GM21528 (cell line): ENCODE data around the gene HOXA10.

ENCODE experiments used
- ATAC-seq: cut with Tn5 transposase; IDR thresholded peaks from one replicate; pipeline ENCODE4 v1.9.1; 2021; ENCODE audit warnings: mild to moderate bottlenecking, moderate library complexity; ENCODE audit not compliant: unreplicated experiment, low FRiP score

The HOXA10 gene

DNA sequence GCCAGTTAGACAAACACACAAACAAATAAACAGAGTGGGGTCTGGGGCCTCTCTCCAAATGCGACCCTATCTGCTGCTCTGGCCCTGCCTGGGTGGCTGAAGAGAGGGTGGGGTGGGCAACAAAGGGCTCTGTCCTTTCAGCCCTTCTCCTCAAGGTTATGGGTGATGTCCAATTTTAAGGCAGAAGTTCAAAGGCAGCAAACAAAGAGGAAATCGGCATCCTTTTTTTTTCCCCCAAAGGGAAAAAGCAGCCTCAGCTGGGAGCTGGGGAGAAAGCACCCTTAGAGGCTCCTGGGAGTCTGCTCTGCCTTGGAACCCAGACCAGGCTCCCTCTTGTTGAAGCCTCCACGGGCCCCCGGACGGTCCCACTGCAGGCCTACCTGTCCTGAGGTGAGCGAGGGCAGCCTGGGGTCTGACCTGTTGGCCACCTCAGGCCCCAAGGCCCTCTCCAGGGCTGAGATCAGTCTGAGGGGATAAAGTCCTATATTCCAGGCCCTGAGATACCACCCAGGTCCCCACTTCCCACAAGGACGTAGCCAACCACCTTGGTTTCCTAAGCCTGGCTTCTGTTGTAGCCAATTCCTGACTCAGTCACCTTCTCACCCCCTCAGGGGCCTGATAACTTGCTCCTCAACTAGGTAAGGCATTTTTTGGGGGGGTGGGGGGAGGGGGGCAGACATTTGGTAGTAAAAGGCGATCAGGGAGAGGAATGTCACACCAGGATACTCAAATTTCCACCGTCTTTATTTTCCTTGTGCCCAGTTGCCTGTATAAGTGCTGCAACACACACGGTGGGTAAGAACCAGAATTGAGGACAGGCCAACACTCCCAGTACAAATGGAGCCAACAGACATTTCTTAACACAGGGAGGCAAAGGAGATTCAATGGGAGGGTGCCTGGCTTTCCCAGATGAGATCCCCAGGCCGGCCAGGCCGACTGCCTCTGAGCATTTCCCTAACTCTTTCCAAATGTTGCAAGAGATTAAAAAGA lies 6.6 kb upstream of the HOXA10 start:
- ATAC-seq, result no peak

- ATAC-seq, result no peak
Observed at GRCh38 chr7:27179503-27180430, 5.6 kb upstream of the HOXA10 start.

- ATAC-seq, result no peak
Observed at GRCh38 chr7:27179030-27179429, 4.9 kb upstream of the HOXA10 start.

DNA sequence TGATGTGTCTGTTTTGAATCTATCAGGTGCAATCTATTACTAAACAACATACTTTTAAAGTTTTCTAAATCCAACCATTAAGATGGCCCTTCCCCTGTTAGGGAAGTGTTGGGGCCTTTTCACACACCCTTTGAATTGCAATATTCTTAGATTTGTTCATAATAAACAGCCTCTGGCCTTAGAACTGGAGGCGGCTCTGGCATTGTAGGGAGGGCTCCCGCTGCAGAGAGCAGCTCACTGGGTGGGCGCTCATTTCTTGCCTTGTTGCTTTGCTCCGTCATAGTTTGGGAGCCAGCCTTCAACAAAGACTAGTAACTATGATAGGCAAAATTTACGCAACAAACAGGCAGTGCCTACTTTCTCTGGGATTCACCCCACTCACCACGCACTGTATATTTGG lies 4.2 kb upstream of the HOXA10 start:
- no peak for ATAC-seq

DNA sequence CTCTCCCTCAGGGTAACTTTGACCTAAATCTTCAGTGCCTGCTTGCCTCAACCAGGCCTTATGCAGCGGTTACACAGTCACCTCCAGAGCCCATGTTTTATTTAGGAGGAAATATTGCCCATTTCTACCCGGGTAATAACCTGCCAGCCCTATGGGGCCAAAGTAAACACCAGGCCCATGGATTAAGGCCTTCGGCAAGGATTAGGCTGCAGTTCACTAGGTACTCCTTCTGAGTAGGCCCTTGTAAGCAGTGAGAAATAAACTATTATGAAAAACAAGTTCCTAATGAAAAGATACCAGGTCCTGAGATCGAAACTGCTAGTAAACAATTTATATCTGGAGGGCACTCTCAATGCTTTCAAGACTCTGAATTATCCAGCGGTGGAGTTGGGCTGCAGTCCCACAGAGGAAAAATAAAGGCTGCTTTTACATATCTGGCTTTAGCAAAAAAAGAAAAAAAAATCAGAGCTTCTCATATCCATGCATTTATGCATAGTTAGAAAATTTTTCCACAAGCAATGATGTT lies 3.7 kb upstream of the HOXA10 start:
- no peak for ATAC-seq

GRCh38 chr7:27176962-27177794 lies 3.1 kb upstream of the HOXA10 start:
- ATAC-seq, result no peak

GRCh38 chr7:27176524-27176845 lies 2.4 kb upstream of the HOXA10 start:
- ATAC-seq, result no peak

- no peak for ATAC-seq
Observed at GRCh38 chr7:27175626-27176523, 1.8 kb upstream of the HOXA10 start.

GRCh38 chr7:27174874-27175625 lies 930 bp upstream of the HOXA10 start:
- no peak for ATAC-seq

GRCh38 chr7:27173511-27173955 lies 587 bp downstream of the HOXA10 start:
- no peak for ATAC-seq

- ATAC-seq, result no peak
Observed at GRCh38 chr7:27172823-27173510, 1.2 kb downstream of the HOXA10 start.

- ATAC-seq, result no peak
Observed at GRCh38 chr7:27172315-27172774, 1.8 kb downstream of the HOXA10 start.

DNA sequence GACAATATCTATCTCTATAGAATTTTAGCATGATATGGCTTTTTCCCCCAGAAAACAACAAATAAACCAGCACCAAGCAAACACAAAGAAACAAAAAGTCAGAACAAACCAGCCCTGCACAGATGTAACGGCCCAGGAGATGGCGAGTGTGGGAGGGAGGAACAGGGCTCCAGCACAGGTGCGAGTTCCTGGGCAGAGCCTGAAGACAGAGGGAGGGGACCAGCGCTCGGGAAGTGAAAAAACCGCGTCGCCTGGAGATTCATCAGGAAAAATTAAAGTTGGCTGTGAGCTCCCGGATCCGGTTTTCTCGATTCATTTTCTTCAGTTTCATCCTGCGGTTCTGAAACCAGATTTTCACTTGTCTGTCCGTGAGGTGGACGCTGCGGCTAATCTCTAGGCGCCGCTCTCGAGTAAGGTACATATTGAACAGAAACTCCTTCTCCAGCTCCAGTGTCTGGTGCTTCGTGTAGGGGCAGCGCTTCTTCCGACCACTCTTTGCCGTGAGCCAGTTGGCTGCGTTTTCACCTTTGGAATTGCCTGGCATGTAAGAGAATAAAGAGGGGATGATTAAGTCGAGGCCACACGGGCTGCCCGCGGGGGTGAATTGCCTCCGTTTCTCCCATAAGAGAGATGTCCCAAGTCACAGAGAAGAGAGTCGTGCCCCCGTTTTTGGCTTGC lies 2.3 kb downstream of the HOXA10 start:
- ATAC-seq, result no peak

- ATAC-seq, result no peak
Observed at GRCh38 chr7:27171325-27171636, 2.8 kb downstream of the HOXA10 start.

DNA sequence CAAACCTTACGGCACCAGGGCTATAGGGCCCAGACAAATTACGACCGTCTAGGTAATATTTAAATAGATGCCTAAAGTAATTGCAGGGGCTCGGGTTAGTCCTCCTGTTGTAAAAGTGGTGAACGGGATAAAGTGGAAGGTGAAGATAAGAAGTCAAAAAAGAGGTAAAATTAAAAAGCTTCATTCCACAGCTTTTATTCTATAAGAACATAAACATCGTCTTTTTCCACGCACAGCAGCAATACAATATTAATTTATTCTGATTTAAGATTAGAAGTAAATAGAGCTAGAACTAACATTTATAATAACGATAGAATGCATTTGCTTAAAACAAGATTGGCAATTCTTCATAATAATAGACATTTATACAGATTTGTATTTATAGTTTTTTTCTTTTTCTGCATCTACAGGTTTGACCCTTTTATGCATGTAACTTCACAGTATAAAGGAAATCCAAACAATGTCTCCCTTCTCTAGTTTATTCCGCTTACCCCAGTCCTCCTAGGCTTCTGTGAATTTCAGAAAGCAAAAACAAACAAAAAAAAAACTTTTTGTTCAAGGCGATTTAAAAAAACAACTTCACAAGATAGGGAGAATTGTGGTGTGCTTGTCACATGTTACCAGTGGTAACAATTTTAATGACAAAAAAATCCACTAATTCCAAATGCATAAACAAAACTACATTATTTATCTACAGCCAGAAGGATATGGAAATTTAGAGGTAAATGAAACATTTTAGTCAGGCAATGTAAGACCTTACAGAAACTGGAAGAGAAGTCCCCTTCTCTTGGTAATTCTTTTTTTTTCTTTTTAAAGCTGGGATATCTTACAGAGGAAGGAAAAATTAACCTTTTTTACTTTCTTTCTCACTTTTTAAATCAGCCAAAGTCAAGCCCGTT lies 3.4 kb downstream of the HOXA10 start:
- no peak for ATAC-seq

DNA sequence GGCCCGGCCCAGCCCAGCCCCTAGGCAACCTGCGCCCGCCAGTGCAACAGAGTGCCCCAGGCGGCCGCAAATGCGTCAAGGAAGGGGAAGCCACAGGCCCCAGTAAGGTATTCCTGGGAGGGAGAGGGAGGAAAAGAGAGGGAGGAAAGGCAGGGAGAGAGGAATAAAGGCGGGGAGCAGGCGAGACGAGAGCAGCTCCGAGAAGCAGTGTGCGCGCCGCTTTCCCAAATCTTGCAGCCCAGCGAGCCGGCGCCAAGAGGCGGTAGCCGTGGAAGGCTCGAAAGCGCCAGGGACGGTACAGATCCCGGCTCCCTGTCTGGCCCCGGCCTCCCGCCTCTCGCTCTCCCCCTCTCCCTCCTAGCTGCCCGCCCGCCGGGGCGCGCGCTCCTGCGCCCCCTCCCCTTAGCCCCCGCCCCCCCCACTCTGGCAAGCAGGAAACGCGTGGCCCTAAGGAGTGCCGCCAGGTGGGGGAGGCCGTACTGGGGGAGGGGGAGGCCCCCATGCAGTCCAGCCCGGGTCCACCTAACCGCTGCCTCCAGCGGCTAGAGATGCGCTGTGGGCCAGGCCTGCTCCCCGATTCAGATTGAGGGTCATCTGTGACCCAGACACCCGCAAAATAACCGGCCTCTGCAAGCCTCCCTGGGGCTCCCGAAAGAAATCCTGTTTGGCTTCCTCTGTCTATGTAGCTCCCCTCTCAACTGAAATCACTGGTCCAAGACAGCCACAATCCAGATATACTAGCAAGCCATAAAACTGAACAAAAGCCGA lies 4.3 kb downstream of the HOXA10 start:
- ATAC-seq, result no peak
